Pancreas (tissue), 10 donors: Measurements from ENCODE around the gene KRT222. TPM values are rescaled to one million over a fixed set of nuclear protein-coding genes. Genes with fewer than 3 reads are reported as not detected.

Experiments
- ATAC-seq, 4 donors: fragments of 200-7000 bp; cut with Tn5 transposase; one replicate each; pipeline versions ENCODE4 v1.8.0 to v1.9.1; 2020; ENCODE audit warnings: mild to moderate bottlenecking in 4 of 4, moderate library complexity in 4 of 4
- DNase-seq, 6 donors: peaks; one replicate each; pipeline ENCODE4 v3.0.0-alpha.2; 2020
- FAIRE-seq: peaks from 2 replicates; lab custom pipeline; 2012; peaks lifted over from hg19 to GRCh38; lab: Jason Lieb, UNC
- H3K27ac ChIP-seq, 4 donors: fragments of 200-600 bp; sonication (generic); 1 replicate in 3 of 4; 2 replicates in 1 of 4; pipeline versions ENCODE4 v1.5.0 to v1.8.0; 2020
- H3K27me3 ChIP-seq, 4 donors: fragments of 200-600 bp; one replicate each; pipeline ENCODE4 v1.8.0; 2021
- H3K36me3 ChIP-seq, 3 donors: fragments of 200-600 bp; sonication (generic) in 1 of 3; one replicate each; pipeline versions ENCODE4 v1.5.0 to v1.8.0; 2020 to 2021
- H3K4me1 ChIP-seq, 3 donors: fragments of 200-600 bp; one replicate each; pipeline ENCODE4 v1.8.0; 2021
- H3K4me3 ChIP-seq, 4 donors: fragments of 200-600 bp; sonication (generic) in 2 of 4; one replicate each; pipeline versions ENCODE4 v1.5.0 to v1.8.0; 2020 to 2021
- H3K9me3 ChIP-seq, 4 donors: fragments of 200-600 bp; one replicate each; pipeline ENCODE4 v1.8.0; 2021
- WGBS, 2 donors: extraction: QIAGEN DNeasy Blood & Tissue Kit; methylation state at CpG; one replicate each; pipeline ENCODE4 v1.1.7; 2013; 5-methylcytosine and 5-hydroxymethylcytosine counted together
- intact Hi-C, 3 donors: fragments of 100-400 bp; cut with DNase I; formaldehyde crosslinking; loops; one replicate each; pipeline versions ENCODE4 v1.11.1 to v1.14.2; 2022
- polyA plus RNA-seq, 2 donors: library from polyadenylated mRNA; stranded (reverse); fragments of 200-250 nt; gene quantifications; one replicate each; pipeline ENCODE4 v1.2.3, GENCODE V29; 2013
- total RNA-seq, 6 donors: library from RNA; stranded (reverse); fragmentation: NEBNext Ultra II Directional in 4 of 6; extraction: Animal tissue kit (Norgen Biotek cat#: 25700) in 4 of 6; gene quantifications; one replicate each; pipeline versions ENCODE4 v1.2.1 to v1.2.4, GENCODE V29; 2021 to 2023
- TF ChIP-seq, protein P1 (sequence below), 4 donors: fragments of 200-600 bp; sonication (generic) in 3 of 4; IDR thresholded peaks; one replicate each; pipeline versions ENCODE4 v1.5.0 to v1.8.0; 2021; ENCODE audit warnings: antibody characterized with exemption in 4 of 4
- donor health status: healthy with polysubstance abuse.
- donor health status: DM: no; HTN: no; CAD: no; lungs with moderate emphysema.
- donor health status: DM: no; HTN: no; CAD: no.
- donor health status: control.
- donor health status: control.
- donor health status: Bipolar disorder and iron deficiency.
- donor health status: DM: yes; HTN: yes; CAD: no.
- donor health status: DM: no; HTN: no; CAD: no.
- donor health status: DM: no; HTN: no; CAD: no.
- donor health status: DM: yes; HTN: yes; CAD: no.

Gene KRT222
- total and polyA plus RNA-seq, 8 donors = 0.28 to 4.9 (median 1.4) TPM

DNA sequence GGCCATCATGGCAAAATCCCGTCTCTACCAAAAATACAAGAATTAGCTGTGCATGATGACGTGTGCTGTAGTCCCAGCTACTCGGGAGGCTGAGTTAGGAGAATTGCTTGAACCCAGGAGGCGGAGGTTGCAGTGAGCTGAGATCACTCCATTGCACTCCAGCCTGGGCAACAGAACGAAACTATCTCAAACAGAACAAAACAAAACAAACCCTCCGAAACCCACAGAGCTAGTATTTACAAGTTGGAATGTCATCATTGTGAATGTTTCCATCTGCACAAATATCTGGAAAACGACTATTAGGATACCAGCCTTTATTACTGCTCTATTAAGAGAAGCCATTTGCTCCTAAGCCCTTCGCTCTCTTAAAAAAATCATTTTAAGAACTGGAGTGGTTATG, 43.4 kb downstream of the KRT222 start:
- Histone ChIP-seq H3K9me3 (no peaks in the 10 kb centered on the region), H3K27me3 (peaks cover 0 to 14% (median 3%) of the 10 kb centered on the region in 4 donors), H3K36me3 (no peaks in the 10 kb centered on the region), H3K4me3 (no peak overlapping the region), H3K27ac (no peak overlapping the region), H3K4me1 (no peaks in the 10 kb centered on the region)
- no peak for FAIRE-seq
- 45 to 60% methylated on average over 8 of the region's 8 CpGs for WGBS, 2 donors
- intact Hi-C loops = no loop called here
- TF ChIP-seq, protein P1, sequence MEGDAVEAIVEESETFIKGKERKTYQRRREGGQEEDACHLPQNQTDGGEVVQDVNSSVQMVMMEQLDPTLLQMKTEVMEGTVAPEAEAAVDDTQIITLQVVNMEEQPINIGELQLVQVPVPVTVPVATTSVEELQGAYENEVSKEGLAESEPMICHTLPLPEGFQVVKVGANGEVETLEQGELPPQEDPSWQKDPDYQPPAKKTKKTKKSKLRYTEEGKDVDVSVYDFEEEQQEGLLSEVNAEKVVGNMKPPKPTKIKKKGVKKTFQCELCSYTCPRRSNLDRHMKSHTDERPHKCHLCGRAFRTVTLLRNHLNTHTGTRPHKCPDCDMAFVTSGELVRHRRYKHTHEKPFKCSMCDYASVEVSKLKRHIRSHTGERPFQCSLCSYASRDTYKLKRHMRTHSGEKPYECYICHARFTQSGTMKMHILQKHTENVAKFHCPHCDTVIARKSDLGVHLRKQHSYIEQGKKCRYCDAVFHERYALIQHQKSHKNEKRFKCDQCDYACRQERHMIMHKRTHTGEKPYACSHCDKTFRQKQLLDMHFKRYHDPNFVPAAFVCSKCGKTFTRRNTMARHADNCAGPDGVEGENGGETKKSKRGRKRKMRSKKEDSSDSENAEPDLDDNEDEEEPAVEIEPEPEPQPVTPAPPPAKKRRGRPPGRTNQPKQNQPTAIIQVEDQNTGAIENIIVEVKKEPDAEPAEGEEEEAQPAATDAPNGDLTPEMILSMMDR (IDR thresholded peaks at IDR 0.05) = no peak
- DNase-seq = no peak
- no peak for ATAC-seq

DNA sequence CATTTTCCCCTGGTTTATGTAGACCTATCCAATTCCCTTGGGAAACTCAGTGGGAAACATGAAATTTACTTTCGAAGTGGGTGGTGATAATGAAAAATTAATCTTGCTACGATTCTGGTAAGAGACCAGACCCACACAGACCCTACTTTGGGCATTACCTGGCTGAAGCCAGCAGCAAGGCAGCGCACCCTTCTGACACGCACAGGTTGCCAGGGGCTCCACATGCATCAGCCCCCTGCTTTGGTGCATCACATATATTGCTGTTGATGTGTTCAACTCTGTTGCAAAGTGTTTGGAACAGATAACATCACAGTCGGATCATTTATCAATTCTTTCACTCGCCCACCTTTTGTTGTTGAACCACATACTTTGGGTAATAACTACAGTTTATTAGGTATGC, 44.0 kb downstream of the KRT222 start:
- no peak for FAIRE-seq
- TF ChIP-seq, protein P1 (IDR thresholded peaks at IDR 0.05) = no peak
- H3K27me3 ChIP-seq = peaks cover 0 to 14% (median 3%) of the 10 kb centered on the region in 4 donors
- 62 to 80% methylated on average over 6 of the region's 6 CpGs for WGBS, 2 donors
- H3K4me1 ChIP-seq = no peaks in the 10 kb centered on the region
- no peak for ATAC-seq
- no peaks in the 10 kb centered on the region for H3K9me3 ChIP-seq
- H3K27ac ChIP-seq = no peak overlapping the region
- no peak for DNase-seq
- no peaks in the 10 kb centered on the region for H3K36me3 ChIP-seq
- H3K4me3 ChIP-seq = no peak overlapping the region
- intact Hi-C loops = no loop called here

DNA sequence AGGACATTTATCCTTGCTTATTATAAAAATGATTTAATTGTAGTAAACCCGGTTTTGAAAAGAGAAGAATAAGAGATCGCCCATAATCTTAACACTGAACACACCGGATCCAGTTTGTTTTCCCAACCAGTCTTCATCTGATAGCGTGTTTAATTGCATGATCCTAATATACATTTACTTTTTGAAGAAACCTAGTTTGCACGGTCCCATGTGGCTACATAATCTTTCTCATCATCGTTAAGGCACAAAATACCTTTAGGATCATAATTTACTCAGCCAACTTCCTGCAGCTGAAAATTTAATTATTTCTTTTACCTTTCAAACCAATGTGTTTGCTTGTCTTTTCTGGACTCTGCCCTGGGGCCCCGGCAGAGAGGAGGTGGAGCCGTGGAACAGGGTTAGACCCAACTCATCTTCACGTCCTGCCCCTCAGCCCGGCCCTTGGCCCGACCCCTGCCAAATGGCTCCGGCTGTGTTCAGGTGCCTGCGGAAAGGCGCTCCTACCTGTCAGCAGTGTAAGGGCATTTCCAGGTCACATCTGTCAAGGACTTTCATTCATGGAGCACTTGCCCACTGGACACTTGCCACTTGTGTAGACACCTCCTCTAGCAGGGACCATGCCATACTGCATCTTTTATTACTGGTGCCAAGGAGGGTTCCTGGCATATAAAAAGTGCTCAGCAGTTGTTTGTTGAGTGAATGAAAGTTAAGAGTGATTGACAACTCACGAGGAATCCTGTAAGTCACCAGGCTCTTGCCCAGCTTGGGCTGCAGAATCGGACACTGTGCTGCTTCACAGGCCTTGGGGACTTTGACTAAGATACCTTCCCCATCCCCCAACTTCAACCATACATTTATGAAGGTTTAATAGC, 46.0 kb downstream of the KRT222 start:
- TF ChIP-seq, protein P1 (IDR thresholded peaks at IDR 0.05) = no peak
- H3K27me3 ChIP-seq = peaks cover 0 to 14% (median 3%) of the 10 kb centered on the region in 4 donors
- H3K27ac ChIP-seq = no peak overlapping the region
- H3K4me3 ChIP-seq = no peak overlapping the region
- ATAC-seq (no peak), FAIRE-seq (no peak), DNase-seq (no peak)
- H3K4me1 ChIP-seq = no peaks in the 10 kb centered on the region
- H3K36me3 ChIP-seq = no peaks in the 10 kb centered on the region
- intact Hi-C loops = loop anchor here (5.0 to 10.0 kb wide), 3 partner anchors 173 to 1046 kb away; partner anchors contain the start of gene KRT28 (in 2 of the 3)
- H3K9me3 ChIP-seq = no peaks in the 10 kb centered on the region
- WGBS, 2 donors = 29 to 42% methylated on average over 16 of the region's 16 CpGs

DNA sequence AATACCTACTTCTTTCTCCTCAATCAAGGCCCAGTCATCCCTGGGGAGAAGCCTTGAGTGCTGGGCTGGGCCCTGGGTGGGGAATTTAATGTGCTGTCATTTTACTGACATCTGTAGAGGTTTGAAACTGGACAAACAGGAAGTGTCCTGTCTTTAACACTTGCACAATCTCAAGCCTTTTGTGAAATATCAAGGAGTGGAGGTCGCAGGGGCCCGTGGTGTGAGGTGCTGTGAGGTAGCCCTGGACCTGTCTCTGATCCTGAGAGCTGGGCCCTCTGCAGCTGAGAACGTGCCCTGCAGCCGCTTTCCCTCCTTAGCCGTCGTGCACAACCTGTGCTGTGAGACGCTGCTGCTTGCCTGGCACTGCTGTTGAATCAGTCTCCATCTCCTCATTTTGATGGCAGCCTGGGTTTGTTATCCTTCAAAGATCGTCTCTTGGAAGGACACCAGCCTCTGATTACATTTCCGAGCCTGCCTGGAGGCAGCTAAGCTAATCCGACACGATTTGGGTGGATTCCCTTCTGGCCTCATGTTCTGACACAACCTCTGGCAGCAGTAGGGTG, 47.2 kb downstream of the KRT222 start:
- FAIRE-seq = no peak
- no peak for DNase-seq
- no peak for ATAC-seq

More for the DNA sequence above, 47.2 kb downstream of the KRT222 start:
- Histone ChIP-seq H3K36me3 (no peaks in the 10 kb centered on the region), H3K4me3 (no peak overlapping the region), H3K9me3 (no peaks in the 10 kb centered on the region), H3K27ac (no peak overlapping the region), H3K27me3 (peaks cover 0 to 13% (median 3%) of the 10 kb centered on the region in 4 donors), H3K4me1 (no peaks in the 10 kb centered on the region)
- 58 to 70% methylated on average over 11 of the region's 11 CpGs for WGBS, 2 donors
- TF ChIP-seq, protein P1 (IDR thresholded peaks at IDR 0.05) = no peak
- intact Hi-C loops = loop anchor here (5.0 to 10.0 kb wide), 3 partner anchors 175 to 1047 kb away; partner anchors contain the start of gene KRT28 (in 2 of the 3)
